ENCODE data around the gene RAP2A.

The RAP2A gene

GRCh38 chr13:97448503-97449251 is 14.7 kb downstream of the RAP2A start:
- DNase-seq: no peak

DNA sequence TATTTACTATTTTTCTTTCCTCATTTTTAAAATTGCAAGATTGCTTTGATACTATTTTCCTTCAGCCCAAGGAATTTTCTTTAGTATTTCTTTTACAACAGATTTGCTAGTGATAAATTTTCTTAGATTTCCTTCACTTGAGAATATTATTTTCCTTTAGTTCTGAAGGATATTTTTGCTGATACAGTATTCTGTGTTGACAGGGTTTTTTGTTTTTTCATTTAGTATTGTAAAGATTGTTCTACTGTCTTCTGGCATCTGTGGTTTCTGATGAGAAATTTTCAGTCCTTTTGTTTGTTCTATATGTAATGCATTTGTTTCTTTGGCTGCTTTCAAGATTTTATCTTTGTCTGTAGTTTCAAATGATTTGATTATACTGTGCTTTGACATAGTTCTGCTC is 20.7 kb downstream of the RAP2A start:
- no peak for DNase-seq

DNA sequence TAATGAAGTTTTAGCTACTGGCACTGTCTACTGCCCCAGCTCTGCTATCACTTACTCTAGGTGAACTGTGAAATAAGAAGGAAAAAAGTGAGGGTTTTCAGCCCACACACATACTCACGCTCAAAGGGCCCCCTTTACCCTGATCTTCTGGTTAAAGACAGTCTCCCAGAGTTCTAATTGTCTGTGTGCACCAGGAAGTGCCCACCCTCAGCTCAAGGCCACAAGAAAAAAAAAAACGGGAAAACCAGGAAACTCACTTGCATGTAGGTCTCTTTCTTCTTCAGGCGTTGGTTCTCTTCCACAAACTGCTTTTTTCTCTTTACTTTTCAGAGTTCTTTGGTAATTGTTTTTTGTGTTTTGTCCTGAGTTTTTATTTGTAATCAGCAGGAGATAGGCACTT is 22.1 kb downstream of the RAP2A start:
- DNase-seq: no peak

GRCh38 chr13:97459215-97459777 is 25.3 kb downstream of the RAP2A start:
- no peak for DNase-seq

DNA sequence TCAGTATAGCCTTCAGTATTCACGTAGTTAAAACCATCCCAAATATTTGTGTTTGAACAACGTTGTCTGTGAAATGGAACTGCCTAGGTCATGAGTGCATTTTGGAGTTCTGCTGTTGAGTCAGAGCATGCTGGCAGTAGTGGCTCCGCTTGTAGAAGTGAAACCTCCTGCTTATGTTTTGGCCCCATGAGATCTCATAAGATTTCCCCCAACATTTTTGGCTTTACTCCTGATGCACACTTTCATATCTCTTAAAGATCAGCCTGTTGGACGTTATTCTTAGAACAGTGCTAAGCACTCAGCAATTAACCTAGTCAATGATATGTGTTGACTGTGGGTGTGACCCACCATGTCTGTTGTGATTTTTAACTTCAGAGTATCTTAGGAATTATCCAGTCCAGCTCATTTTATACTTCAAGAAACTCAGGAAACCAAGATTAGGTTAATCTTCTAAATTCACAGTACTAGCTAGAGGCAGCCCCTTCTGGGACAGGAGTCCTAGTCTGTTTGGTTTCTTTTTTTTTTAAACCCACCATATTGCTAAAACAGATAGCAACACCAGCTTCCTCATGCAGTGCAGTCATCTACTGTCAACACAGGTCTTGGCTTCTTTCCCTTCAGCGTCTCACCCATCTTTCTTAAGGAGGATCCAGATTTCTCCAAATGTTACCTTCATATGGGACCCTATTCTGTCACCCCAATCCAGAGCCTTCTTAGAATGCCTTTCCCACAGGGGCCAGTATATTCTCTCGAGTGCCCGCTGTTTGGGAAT is 26.2 kb downstream of the RAP2A start:
- no peak for DNase-seq

DNA sequence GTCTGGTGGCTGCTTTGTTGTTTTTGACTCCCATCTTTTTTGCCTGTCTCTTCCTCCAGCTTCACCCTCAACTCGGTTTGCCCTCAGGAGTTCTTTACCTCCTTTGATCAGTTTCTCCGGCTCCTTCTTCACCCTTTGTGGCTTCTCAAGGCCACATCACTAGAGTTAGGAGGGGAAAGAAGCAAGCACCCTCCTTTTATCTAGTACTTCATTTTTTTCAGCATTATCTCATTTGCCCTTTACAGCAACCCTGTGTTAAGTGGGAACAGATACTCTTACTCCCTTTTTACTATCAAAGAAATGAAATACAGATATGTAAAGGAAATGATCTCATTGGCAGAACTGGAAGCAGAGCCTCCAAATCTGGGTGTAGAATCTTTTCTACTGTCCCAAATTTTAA is 26.9 kb downstream of the RAP2A start:
- DNase-seq: no peak

GRCh38 chr13:97464561-97464960 is 30.6 kb downstream of the RAP2A start:
- no peak for DNase-seq

DNA sequence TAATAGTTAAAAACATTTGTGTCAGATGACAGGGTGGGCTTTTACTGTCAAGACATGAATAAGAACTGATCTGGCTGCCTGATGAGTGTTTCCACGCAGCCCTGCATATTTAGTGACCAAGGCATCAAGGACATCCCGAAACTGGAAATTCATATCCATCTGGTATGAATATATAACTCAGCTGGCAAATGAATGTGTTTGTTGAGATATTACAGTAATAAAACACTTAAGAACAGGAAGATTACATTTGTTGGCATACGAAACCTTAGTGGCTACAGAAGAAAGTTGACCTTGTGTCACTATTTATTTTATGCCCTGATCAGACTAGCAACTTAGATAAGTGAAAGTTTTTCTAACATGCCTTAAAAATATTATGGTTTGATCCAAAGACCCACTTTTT is 32.8 kb downstream of the RAP2A start:
- DNase-seq: no peak

GRCh38 chr13:97468331-97468730 is 34.4 kb downstream of the RAP2A start:
- no peak for DNase-seq

GRCh38 chr13:97471711-97472110 is 37.7 kb downstream of the RAP2A start:
- DNase-seq: no peak

DNA sequence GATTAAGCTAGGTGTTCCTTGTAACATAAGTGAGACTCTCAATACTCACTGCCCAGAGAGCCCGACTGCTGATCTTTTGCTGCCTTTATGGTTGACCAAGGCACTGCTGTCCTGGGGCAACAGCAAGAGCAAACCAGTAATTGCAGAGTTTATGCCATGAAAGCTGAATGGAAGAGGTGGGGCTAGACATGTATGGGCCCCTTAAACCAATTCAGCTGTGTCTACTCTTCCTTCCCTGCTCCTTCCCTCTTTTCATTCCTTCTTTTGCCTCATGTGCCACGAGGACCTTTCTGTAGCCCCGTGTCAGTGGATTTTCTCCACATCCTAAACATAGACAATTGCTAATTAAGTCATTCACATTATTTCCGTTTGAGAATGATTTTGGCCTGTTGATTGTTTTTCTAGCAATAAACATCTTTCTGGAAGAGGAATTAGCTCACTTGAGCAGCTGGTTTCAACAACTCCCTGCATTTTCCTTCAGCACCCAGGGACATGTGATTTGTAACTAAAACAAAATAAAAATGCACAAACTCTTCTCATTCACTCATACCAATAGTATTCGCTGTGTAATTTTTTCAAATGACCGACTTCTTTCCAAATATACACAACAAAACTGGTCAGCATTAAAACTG is 40.5 kb downstream of the RAP2A start:
- DNase-seq: no peak

GRCh38 chr13:97475011-97475410 is 41.0 kb downstream of the RAP2A start:
- DNase-seq: no peak

GRCh38 chr13:97477844-97478243 is 43.9 kb downstream of the RAP2A start:
- DNase-seq: no peak

DNA sequence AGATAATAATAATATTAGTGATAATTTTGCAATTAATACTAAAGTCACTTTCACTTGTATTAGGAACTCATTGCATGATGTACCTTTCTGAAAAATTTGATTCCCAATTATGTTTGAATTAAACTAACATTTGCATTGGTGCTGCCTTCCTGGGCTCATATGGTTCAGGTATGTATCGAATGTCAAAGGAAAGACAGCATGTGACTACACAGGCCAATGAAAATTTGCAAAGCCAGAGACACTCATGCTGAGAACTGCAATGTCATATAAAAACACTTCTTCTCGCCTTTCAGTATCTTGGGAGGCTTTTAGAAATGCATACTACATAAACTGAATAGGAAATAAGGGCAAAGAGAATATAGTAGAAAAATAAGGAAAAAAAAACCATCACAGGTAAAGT is 44.3 kb downstream of the RAP2A start:
- DNase-seq: no peak

- no peak for DNase-seq
Measured at GRCh38 chr13:97483465-97483864, 49.5 kb downstream of the RAP2A start.

DNA sequence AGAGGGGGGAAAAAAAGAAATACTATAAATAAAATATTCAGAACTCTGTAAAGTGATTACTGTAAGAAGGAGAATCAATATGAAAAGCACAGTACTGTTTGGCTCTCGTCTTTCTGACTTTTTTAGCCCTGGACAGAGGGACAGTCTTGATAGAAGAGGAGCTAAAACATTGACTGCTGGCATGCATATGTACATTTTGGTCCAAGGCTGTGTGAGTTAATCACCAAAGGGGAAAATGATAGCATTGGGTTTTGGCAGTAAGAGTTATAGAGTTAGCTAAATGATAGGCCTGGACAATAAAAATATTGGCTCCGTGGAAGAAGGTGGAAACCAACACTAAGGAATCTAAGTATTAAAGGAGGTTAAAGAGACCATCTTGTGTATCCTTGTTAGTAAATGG is 50.3 kb downstream of the RAP2A start:
- no peak for DNase-seq

GRCh38 chr13:97485320-97485719 is 51.4 kb downstream of the RAP2A start:
- no peak for DNase-seq

DNA sequence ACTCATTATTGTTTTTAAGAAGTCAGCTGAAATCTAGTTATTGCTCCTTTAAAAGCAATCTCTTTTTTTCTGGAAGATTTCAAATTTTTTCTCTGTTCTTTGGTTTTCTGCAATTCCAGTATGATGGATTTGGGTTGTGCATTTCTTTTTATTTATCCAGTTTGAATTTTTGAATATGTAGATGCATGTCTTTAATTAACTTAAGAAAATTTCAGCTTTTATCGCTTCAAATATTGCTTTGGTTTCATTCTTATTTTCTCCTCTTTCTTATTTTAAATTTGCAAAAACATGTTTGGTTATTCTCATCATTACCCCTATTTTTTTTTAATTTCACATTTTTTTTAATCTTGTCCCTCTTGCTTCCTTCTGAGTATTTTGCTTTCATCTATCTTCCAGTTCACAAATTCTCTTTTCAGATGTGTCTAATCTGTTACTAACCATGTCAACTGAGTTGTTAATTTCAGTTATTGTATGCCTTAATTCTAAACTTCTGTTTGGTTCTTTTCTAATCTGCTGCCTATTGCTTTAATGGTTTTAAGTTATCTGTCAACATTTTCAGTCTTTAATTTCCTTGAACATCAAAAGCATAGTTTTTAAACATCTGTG is 56.8 kb downstream of the RAP2A start:
- no peak for DNase-seq

DNA sequence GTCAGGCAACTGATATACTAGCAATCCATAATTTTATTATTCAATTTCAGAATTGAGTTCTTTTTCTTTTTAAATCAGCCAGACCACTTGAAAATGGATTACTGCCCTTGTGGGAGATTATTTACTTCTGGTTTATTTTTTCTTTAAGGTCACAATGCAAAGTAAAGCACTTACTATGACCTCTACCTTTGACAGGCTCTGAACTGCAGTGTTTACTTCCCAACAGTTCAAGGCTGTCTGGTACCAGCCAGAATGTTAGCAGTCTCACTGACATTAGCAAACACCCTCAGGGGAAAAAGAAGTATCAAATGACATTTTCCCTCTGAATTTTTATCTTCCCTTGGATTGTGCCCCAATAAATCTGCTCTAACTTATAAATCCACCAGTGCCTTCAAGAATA is 57.5 kb downstream of the RAP2A start:
- DNase-seq: no peak

DNA sequence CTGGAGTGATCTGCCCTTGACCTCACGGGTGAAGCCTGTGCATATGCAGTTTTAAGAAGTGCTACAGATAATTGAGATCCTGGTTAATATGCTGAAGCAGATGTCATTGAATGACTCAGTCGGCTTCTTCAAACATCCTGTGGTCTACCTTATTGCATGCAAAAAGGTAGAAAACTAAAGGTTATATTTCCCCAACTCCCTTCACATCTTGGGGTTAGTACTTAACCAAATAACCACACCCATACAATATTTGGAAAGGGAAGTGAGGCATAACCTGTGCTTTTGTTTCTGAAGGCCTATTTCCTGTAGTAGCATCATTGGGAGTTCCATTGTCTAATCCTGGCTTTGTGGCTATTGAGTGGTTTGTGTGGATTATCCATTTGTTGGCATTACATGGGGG is 58.3 kb downstream of the RAP2A start:
- no peak for DNase-seq

- DNase-seq: no peak
Measured at GRCh38 chr13:97492684-97493371, 58.9 kb downstream of the RAP2A start.

DNA sequence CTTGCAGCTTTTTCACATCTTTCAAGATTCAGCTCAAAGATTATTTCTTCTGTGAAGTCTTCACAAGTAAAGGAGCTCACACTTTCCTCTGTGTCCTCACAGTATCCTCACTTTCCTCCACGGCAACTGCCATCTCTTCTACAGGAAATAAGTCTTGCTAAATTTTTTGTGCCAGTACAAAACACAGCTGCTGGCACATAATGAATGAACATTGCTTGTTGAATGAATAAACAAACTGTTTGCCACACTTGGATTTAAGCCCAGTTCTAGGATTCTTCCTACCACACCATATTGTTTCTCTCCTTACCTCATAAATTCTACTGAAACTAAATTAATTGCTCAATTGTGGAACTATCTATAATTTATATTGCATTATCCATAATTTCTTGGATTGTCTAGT is 59.5 kb downstream of the RAP2A start:
- DNase-seq: no peak

DNA sequence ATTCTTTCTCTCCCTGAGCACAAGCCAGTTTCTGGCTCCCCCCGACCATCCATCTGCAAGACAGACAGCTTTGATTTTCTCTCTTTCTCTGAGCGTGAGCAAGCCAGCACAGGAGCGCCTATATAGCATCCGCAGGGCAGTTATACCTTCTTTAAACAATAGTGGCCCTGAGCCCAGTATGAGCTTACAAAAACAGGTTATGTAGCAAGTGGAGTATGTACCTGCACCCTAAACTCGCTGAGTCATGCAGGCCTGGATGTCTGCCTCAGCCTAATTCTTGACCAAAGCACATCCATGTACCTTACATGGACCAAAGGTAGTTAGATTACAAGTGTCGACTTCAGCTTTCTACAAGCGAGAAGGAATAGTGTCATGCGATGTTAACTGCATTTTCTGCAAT is 61.7 kb downstream of the RAP2A start:
- DNase-seq: no peak

Data from activated CD8-positive, alpha-beta memory T cell treated with anti-CD3 and anti-CD28 coated beads for 24 hours (primary cell).